Panc1 (cell line): ENCODE results near the gene PCNX1.

Experiments used
- TF ChIP-seq, protein P1 (sequence below): fragments of 450-650 bp; IDR thresholded peaks from 2 replicates; pipeline ENCODE4 v1.5.1; 2017; ENCODE audit warnings: mild to moderate bottlenecking
- TF ChIP-seq, protein P2 (sequence below), 2 experiments: IDR thresholded peaks; 2 replicates each; pipeline ENCODE4 v1.6.1; 2011 to 2012; ENCODE audit warnings: low read depth in 2 of 2, control low read depth in 1 of 2, low read length in 1 of 2, mild to moderate bottlenecking in 1 of 2, moderate library complexity in 1 of 2; ENCODE audit not compliant: insufficient read depth in 1 of 2

DNA sequence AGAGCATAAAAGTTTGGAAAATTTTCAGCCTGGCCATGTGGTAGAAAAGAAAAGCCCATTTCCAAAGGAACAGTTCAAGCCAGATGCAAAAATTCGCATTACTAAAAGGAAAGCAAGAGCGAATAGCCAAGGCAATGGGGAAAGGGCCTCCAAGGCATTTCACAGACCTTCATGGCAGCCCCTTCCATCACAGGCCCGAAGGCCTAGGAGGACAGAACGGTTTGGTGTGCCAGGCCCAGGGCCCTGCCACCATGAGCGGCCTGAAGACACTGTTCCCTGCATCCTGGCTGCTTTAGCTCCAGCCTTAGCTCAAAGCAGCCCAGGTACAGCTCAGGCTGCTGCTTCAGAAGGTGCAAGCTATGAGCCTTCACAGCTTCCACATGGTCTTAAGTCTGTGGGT, 243.5 kb downstream of the PCNX1 start:
- TF ChIP-seq, protein P1, sequence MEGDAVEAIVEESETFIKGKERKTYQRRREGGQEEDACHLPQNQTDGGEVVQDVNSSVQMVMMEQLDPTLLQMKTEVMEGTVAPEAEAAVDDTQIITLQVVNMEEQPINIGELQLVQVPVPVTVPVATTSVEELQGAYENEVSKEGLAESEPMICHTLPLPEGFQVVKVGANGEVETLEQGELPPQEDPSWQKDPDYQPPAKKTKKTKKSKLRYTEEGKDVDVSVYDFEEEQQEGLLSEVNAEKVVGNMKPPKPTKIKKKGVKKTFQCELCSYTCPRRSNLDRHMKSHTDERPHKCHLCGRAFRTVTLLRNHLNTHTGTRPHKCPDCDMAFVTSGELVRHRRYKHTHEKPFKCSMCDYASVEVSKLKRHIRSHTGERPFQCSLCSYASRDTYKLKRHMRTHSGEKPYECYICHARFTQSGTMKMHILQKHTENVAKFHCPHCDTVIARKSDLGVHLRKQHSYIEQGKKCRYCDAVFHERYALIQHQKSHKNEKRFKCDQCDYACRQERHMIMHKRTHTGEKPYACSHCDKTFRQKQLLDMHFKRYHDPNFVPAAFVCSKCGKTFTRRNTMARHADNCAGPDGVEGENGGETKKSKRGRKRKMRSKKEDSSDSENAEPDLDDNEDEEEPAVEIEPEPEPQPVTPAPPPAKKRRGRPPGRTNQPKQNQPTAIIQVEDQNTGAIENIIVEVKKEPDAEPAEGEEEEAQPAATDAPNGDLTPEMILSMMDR, result no peak
- TF ChIP-seq, protein P2, sequence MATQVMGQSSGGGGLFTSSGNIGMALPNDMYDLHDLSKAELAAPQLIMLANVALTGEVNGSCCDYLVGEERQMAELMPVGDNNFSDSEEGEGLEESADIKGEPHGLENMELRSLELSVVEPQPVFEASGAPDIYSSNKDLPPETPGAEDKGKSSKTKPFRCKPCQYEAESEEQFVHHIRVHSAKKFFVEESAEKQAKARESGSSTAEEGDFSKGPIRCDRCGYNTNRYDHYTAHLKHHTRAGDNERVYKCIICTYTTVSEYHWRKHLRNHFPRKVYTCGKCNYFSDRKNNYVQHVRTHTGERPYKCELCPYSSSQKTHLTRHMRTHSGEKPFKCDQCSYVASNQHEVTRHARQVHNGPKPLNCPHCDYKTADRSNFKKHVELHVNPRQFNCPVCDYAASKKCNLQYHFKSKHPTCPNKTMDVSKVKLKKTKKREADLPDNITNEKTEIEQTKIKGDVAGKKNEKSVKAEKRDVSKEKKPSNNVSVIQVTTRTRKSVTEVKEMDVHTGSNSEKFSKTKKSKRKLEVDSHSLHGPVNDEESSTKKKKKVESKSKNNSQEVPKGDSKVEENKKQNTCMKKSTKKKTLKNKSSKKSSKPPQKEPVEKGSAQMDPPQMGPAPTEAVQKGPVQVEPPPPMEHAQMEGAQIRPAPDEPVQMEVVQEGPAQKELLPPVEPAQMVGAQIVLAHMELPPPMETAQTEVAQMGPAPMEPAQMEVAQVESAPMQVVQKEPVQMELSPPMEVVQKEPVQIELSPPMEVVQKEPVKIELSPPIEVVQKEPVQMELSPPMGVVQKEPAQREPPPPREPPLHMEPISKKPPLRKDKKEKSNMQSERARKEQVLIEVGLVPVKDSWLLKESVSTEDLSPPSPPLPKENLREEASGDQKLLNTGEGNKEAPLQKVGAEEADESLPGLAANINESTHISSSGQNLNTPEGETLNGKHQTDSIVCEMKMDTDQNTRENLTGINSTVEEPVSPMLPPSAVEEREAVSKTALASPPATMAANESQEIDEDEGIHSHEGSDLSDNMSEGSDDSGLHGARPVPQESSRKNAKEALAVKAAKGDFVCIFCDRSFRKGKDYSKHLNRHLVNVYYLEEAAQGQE (IDR thresholded peaks at IDR 0.05; ENCODE audit: insufficient read depth in 1 of 2, low read depth in 2 of 2, low read length in 1 of 2), result no peak
